GM12872 (cell line): ENCODE measurements around the gene NLRP1.

Experiments used
- TF ChIP-seq, protein P1 (sequence below): IDR thresholded peaks from 3 replicates; pipeline ENCODE4 v1.5.1; 2011; ENCODE audit warnings: low read depth, mild to moderate bottlenecking, low read length, moderate library complexity; ENCODE audit not compliant: insufficient read depth

NLRP1 gene

GRCh38 chr17:5499476-5500231, 84.7 kb downstream of the NLRP1 start:
- TF ChIP-seq, protein P1, sequence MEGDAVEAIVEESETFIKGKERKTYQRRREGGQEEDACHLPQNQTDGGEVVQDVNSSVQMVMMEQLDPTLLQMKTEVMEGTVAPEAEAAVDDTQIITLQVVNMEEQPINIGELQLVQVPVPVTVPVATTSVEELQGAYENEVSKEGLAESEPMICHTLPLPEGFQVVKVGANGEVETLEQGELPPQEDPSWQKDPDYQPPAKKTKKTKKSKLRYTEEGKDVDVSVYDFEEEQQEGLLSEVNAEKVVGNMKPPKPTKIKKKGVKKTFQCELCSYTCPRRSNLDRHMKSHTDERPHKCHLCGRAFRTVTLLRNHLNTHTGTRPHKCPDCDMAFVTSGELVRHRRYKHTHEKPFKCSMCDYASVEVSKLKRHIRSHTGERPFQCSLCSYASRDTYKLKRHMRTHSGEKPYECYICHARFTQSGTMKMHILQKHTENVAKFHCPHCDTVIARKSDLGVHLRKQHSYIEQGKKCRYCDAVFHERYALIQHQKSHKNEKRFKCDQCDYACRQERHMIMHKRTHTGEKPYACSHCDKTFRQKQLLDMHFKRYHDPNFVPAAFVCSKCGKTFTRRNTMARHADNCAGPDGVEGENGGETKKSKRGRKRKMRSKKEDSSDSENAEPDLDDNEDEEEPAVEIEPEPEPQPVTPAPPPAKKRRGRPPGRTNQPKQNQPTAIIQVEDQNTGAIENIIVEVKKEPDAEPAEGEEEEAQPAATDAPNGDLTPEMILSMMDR: no peak

- TF ChIP-seq, protein P1: no peak
Measured at GRCh38 chr17:5492970-5493369, 91.3 kb downstream of the NLRP1 start.

DNA sequence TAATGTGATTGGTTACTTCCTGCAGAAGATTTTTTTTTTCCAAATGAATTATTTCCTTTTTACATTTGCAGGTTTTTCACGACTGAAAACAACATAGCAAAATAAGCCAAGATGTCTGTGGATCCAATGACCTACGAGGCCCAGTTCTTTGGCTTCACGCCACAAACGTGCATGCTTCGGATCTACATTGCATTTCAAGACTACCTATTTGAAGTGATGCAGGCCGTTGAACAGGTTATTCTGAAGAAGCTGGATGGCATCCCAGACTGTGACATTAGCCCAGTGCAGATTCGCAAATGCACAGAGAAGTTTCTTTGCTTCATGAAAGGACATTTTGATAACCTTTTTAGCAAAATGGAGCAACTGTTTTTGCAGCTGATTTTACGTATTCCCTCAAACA, 95.6 kb downstream of the NLRP1 start:
- TF ChIP-seq, protein P1: no peak

DNA sequence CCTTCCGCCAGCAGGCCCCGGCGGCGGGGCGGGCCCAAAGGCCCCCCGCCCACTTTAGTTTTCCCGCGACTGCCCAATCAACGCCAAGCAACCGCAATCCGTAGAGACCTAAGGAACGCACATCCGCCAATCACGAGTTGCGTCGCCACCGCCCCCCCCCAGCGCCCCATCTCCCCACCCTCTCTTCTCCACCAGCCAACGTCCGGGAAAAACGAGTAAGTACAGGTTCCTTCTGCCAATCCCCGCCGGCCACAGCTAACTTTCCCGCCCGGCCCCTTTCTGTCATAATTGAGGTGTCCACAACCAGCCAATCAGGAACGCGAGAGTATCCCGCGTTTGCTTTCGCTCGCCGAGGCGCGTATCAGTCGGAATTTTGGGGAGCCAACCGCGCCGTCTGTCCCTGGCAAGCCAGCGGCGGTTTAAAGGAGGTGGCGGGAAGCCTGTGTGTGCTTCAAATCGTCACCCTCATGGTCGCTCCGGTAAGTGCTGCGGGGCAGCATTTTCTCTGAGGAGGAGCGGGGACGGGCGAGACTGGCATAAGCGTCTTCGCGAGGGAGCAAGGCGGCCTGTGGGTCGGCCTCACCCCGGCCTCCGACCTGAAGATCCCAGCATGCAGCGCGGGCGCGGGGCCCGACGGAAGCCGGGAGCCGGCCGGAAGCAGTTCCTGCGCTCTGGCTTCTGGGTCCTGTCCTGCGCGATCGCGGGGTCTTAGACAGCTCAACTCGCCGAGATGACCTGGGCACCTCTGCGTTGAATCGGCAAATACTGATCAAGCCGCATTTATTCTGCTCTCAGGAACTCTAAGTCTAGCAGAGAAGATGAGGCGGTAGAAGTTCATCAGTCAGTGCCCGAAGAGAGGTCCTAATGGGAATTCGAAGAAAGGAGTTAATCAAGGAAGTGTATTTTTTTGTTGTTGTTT, 97.8 kb downstream of the NLRP1 start, which contains the start of gene MIS12:
MIS12 (plus strand) TSS at position 361 of the 919 bp plus-strand sequence. CDS start 2,297 bp downstream, outside the sequence.
- TF ChIP-seq, protein P1: no peak

DNA sequence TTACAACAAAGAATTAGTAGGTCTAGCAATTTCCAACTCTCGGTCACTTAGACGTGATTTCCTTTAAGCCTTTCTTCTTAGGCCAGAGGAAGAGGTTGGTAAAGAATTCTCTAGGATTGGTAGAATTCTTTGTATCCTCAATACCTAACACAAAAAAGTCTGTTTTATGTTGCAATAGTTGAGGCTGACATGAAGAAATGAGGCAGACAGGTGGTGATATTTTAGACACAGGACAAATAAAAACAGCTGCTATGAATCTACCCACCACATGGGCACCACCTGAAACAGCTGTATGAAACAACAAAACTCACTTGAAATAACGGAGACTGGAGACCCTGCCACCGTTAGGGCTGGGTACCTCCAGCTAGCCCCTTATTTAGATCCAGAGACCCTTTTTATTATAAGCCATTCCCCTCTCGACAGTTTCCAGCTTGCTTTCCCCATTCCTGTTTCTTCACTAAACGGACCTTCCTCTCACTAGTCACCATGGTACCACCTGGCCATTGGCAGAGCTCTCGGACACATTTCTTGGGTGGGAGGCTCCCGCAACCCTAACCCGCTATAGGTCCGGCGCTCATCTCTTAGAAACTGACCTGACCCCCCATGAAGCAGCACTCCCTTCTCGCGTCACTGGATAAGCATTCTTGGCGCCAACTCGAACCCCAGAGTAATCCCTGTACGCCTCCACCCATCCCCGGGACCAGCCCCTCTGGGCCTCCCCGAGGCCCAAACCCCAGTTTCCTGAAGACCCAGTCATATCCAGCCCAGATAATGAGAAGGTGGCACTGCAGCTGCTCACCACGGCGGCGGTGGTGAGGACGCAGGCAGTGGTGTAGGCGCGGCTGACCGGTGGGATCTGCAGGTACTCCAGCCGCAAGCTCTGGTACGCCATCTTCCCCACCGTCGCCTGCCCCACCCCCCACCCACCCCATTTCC, 98.8 kb downstream of the NLRP1 start, which contains the start of gene DERL2:
DERL2 (minus strand) TSS at position 909 of the 936 bp plus-strand sequence; CDS start at position 892, 17 bp downstream.
- TF ChIP-seq, protein P1: no peak

GRCh38 chr17:5481451-5481850, 102.9 kb downstream of the NLRP1 start:
- TF ChIP-seq, protein P1: no peak

DNA sequence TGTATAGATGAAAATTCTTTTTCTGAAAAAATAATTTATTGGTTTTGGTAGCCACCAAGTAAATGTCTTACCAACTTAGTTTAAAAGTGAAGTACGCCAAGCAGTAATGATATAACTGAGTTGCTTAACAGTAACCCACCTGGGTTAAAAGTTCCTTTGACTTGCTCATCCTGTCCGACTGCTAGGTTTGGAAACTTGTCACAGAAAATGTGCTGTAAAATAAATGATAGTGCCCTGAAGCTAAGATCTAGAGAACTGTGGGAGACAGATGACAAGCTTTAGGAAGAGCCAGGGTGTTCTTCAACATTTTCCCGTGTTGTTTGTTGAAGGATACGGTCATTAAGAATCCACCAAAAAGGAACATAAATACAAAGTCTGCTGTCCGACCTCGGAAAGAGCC, 103.3 kb downstream of the NLRP1 start:
- TF ChIP-seq, protein P1: no peak
